Astrocyte of the cerebellum (primary cell): ENCODE measurements around the gene UBE2E2.

Experiments used
- DNase-seq: peaks from one replicate; pipeline ENCODE4 v3.0.0-alpha.2; 2011; ENCODE audit warnings: low read depth
- H3K4me3 ChIP-seq: 2 replicates; pipeline ENCODE4 v1.5.1; 2011; ENCODE audit warnings: mild to moderate bottlenecking, low read depth, low read length, moderate library complexity
- CTCF ChIP-seq: IDR thresholded peaks from 2 replicates; pipeline ENCODE4 v1.5.1; 2012; ENCODE audit warnings: low read length, low read depth, moderate library complexity, mild to moderate bottlenecking; ENCODE audit errors: missing control alignments
- in situ Hi-C: cut with HindIII; loops from 2 replicates; pipeline ENCODE4 v1.10.0; 2017; ENCODE audit warnings: low sequenced_read_pairs

Gene UBE2E2

GRCh38 chr3:23294770-23295387 is 91.8 kb downstream of the UBE2E2 start:
- in situ Hi-C loops: no loop called here
- no peak for DNase-seq
- H3K4me3 ChIP-seq: no peak overlapping the region
- TF ChIP-seq CTCF: no peak

- no peak overlapping the region for H3K4me3 ChIP-seq
- no peak for DNase-seq
- no peak for TF ChIP-seq CTCF
- in situ Hi-C loops: no loop called here
Measured at GRCh38 chr3:23301819-23302218, 98.7 kb downstream of the UBE2E2 start.

- in situ Hi-C loops: no loop called here
- DNase-seq: no peak
- no peak overlapping the region for H3K4me3 ChIP-seq
- no peak for TF ChIP-seq CTCF
Measured at GRCh38 chr3:23302271-23302670, 99.1 kb downstream of the UBE2E2 start.

GRCh38 chr3:23303601-23304217 is 100.6 kb downstream of the UBE2E2 start:
- in situ Hi-C loops: no loop called here
- DNase-seq: no peak
- no peak overlapping the region for H3K4me3 ChIP-seq
- TF ChIP-seq CTCF: no peak

- no peak overlapping the region for H3K4me3 ChIP-seq
- DNase-seq: no peak
- in situ Hi-C loops: no loop called here
- no peak for TF ChIP-seq CTCF
Measured at GRCh38 chr3:23304424-23304823, 101.3 kb downstream of the UBE2E2 start.

GRCh38 chr3:23308986-23309625 is 106.0 kb downstream of the UBE2E2 start:
- TF ChIP-seq CTCF: no peak
- no peak overlapping the region for H3K4me3 ChIP-seq
- in situ Hi-C loops: no loop called here
- DNase-seq: no peak
